Measurements from ENCODE around the gene C2CD2. TPM values are rescaled to one million over a fixed set of nuclear protein-coding genes. Genes with fewer than 3 reads are reported as not detected.
A peak's percentile ranks its signal among the peaks of the same experiment; 100 is the strongest.

Gene C2CD2
- 10 to 100 TPM in 3 of 4 donors, 1 to 10 TPM in 1; 6.7 to 22.3 (median 17.3) TPM for total RNA-seq

DNA sequence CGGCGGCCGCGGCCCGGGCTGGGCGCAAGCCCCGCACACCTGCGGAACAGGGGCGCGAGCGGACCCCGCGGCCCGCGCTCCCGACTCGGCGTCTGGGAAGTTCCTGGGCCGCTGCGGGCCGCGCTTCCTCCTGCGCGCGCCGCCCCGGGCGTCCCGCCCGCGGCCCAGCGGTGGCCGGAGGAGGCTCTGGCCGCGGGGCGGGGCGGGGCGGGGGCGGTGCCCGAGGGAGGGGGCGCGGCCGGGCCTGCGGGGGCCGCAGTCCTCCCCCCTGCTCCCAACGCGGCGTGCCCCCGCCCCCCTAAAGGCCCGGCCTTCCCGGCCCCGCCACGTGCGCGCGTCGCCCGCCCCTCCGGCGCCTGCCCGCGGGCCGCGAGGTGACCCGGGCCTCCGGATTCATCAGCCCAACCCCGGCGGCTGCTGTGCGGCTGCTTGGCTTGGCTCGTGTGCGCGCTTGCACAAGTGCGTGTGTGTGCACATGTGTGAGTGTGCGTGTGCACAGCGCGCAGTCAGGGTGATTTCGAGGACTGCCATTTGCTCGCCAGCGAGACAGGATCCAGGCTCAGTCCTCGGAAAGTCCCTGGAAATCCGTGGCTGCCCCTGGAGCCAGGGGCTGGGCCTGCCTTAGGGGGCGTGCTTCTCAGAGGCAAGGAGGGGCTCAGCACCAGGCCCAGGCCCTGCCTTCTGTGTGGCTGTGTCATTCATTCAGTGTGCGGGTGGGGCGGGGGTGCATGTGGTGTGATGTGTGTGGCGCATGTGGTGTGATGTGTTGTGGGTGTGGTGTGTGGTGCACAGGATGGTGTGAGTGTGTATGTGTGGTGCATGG is at the start of gene C2CD2:
TSS of gene C2CD2 (minus strand) at position 188 of the 823 bp plus-strand sequence. CDS start 370 bp downstream, outside the sequence.
- peak in 2 of 3 donors; percentile 65 to 72 for DNase-seq
- Histone ChIP-seq H3K27ac (peak within 1 kb of the TSS; percentile 59 to 78 (median 61)), H3K36me3 (no peaks in the 10 kb centered on the region), H3K4me1 (peaks cover 0 to 24% (median 6%) of the 10 kb centered on the region in 4 donors), H3K9me3 (no peaks in the 10 kb centered on the region), H3K4me3 (peak within 1 kb of the TSS; percentile 48 to 83 (median 68)), H3K27me3 (no peaks in the 10 kb centered on the region)
- TF ChIP-seq CTCF (IDR thresholded peaks at IDR 0.05): no peak
- peak in 1 of 2 donors; percentile 19 for TF ChIP-seq POLR2A (IDR thresholded peaks at IDR 0.05)

DNA sequence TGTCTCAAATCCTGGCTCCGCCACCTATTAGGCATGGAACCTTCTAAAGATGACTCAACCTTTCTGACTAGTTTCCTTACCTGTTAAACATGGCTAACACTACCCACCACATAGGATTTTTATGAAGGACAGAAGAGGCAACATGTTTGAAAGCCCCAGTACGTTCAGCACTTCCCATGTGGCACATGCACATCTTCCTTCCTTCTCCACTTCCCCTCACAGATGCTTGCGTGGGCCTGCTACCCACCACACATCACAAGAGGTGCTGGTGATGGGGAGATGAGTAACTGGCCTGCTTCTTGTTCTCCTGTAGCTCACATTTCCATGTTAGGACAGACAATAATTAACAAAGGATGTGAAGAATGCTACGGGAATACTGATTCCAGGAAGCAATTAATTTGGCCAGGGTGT is 49.2 kb upstream of the C2CD2 start:
- Histone ChIP-seq H3K36me3 (peaks cover 0 to 19% (median 0%) of the 10 kb centered on the region in 3 donors), H3K4me3 (no peak overlapping the region), H3K4me1 (no peaks in the 10 kb centered on the region), H3K27ac (no peak overlapping the region), H3K27me3 (no peaks in the 10 kb centered on the region), H3K9me3 (no peaks in the 10 kb centered on the region)
- TF ChIP-seq CTCF (IDR thresholded peaks at IDR 0.05): no peak
- TF ChIP-seq POLR2A (IDR thresholded peaks at IDR 0.05): no peak
- DNase-seq: no peak

- Histone ChIP-seq H3K9me3 (no peaks in the 10 kb centered on the region), H3K36me3 (peaks cover 0 to 19% (median 0%) of the 10 kb centered on the region in 3 donors), H3K27me3 (no peaks in the 10 kb centered on the region), H3K27ac (no peak overlapping the region), H3K4me1 (no peaks in the 10 kb centered on the region), H3K4me3 (no peak overlapping the region)
- TF ChIP-seq CTCF (IDR thresholded peaks at IDR 0.05) (no peak), POLR2A (IDR thresholded peaks at IDR 0.05) (no peak)
- DNase-seq: no peak
These were observed 48.7 kb upstream of the C2CD2 start for GRCh38 chr21:42002421-42002958.

- H3K4me3 ChIP-seq: no peak overlapping the region
- TF ChIP-seq POLR2A (IDR thresholded peaks at IDR 0.05) (no peak), CTCF (IDR thresholded peaks at IDR 0.05) (no peak)
- no peaks in the 10 kb centered on the region for H3K9me3 ChIP-seq
- no peak for DNase-seq
- no peaks in the 10 kb centered on the region for H3K27me3 ChIP-seq
- H3K27ac ChIP-seq: no peak overlapping the region
- peaks cover 0 to 19% (median 0%) of the 10 kb centered on the region in 3 donors for H3K36me3 ChIP-seq
- no peaks in the 10 kb centered on the region for H3K4me1 ChIP-seq
These were observed 48.0 kb upstream of the C2CD2 start for GRCh38 chr21:42001781-42002180.

- Histone ChIP-seq H3K4me3 (no peak overlapping the region), H3K27ac (no peak overlapping the region), H3K4me1 (no peaks in the 10 kb centered on the region), H3K36me3 (peaks cover 0 to 22% (median 0%) of the 10 kb centered on the region in 3 donors), H3K9me3 (no peaks in the 10 kb centered on the region), H3K27me3 (no peaks in the 10 kb centered on the region)
- no peak for DNase-seq
- no peak for TF ChIP-seq CTCF (IDR thresholded peaks at IDR 0.05)
- no peak for TF ChIP-seq POLR2A (IDR thresholded peaks at IDR 0.05)
These were observed 47.1 kb upstream of the C2CD2 start for GRCh38 chr21:42000908-42001307.

All from Peyer's patch (tissue), 4 donors.